Stomach (tissue), 9 donors: Measurements from ENCODE around the gene NTHL1. TPM values are rescaled to one million over a fixed set of nuclear protein-coding genes. Genes with fewer than 3 reads are reported as not detected.

Source experiments
- DNase-seq, 2 donors: peaks; one replicate each; pipeline versions ENCODE4 v3.0.0 to v3.0.0-alpha.2; 2013 to 2019
- H3K27ac ChIP-seq, 5 donors: fragments of 200-600 bp in 4 of 5; sonication (generic) in 4 of 5; one replicate each; pipeline ENCODE4 v1.5.1; 2013 to 2019; ENCODE audit warnings: mild to moderate bottlenecking in 1 of 5, moderate library complexity in 1 of 5
- H3K27me3 ChIP-seq, 3 donors: fragments of 200-600 bp; sonication (generic); one replicate each; pipeline ENCODE4 v1.5.1; 2017 to 2019; ENCODE audit warnings: mixed run types in 1 of 3
- H3K36me3 ChIP-seq, 4 donors: fragments of 200-600 bp; sonication (generic); 1 replicate in 3 of 4; 2 replicates in 1 of 4; pipeline ENCODE4 v1.5.1; 2016 to 2019
- H3K4me1 ChIP-seq, 4 donors: fragments of 200-600 bp; sonication (generic); one replicate each; pipeline ENCODE4 v1.5.1; 2016 to 2019
- H3K4me3 ChIP-seq, 4 donors: fragments of 200-600 bp; sonication (generic) in 3 of 4; one replicate each; pipeline ENCODE4 v1.5.1; 2016 to 2019; ENCODE audit warnings: mild to moderate bottlenecking in 1 of 4
- H3K9me3 ChIP-seq, 4 donors: fragments of 200-600 bp; sonication (generic); one replicate each; pipeline ENCODE4 v1.5.1; 2016 to 2019
- CTCF ChIP-seq, 7 experiments: fragments of 450-650 bp in 4 of 7; fragments of 200-600 bp in 3 of 7; sonication (generic) in 3 of 7; IDR thresholded peaks; one replicate each; pipeline ENCODE4 v1.5.1; 2016 to 2019; ENCODE audit warnings: antibody characterized with exemption in 7 of 7, control low read depth in 2 of 7, mild to moderate bottlenecking in 1 of 7
- EP300 ChIP-seq: sonication (generic); formaldehyde crosslinking; IDR thresholded peaks from one replicate; pipeline ENCODE4 v1.6.1; 2017; ENCODE audit warnings: antibody characterized with exemption
- POLR2A ChIP-seq, 4 donors: fragments of 450-650 bp; IDR thresholded peaks; one replicate each; pipeline ENCODE4 v1.6.1; 2016; ENCODE audit warnings: antibody characterized with exemption in 4 of 4, control low read depth in 2 of 4, mild to moderate bottlenecking in 1 of 4, moderate library complexity in 1 of 4
- POLR2AphosphoS5 ChIP-seq, 3 donors: sonication (generic); formaldehyde crosslinking; IDR thresholded peaks; one replicate each; pipeline ENCODE4 v1.6.1; 2016; ENCODE audit warnings: antibody characterized with exemption in 3 of 3
- WGBS, 5 donors: extraction: QIAGEN DNeasy Blood & Tissue Kit in 3 of 5; methylation state at CpG; one replicate each; pipeline versions ENCODE4 v1.1.5 to v1.1.7; 2013 to 2018; 5-methylcytosine and 5-hydroxymethylcytosine counted together
- intact Hi-C: fragments of 100-400 bp; cut with DNase I; formaldehyde crosslinking; loops from one replicate; pipeline ENCODE4 v1.15.1; 2023; ENCODE audit warnings: low total_unique reads
- polyA plus RNA-seq, 3 donors: library from polyadenylated mRNA; stranded (reverse); fragments of 200-250 nt; gene quantifications; one replicate each; pipeline ENCODE4 v1.2.3, GENCODE V29; 2013
- total RNA-seq, 5 donors: library from RNA; depleted of rRNA; stranded (reverse); fragments of >200 nt; gene quantifications; one replicate each; pipeline versions ENCODE4 v1.1.0 to v1.2.3, GENCODE V29; 2014 to 2016
- donor health status: healthy with polysubstance abuse.
- donor health status: Bipolar disorder and iron deficiency.
- donor health status: healthy.

The NTHL1 gene
- total and polyA plus RNA-seq, 8 donors: 2.3 to 663 (median 32.9) TPM

GRCh38 chr16:2086106-2086742 lies 38.6 kb upstream of the NTHL1 start:
- TF ChIP-seq EP300 (no peak), CTCF (IDR thresholded peaks at IDR 0.05) (no peak), POLR2AphosphoS5 (IDR thresholded peaks at IDR 0.05) (no peak), POLR2A (IDR thresholded peaks at IDR 0.05) (no peak)
- intact Hi-C loops: loop anchor here (10.0 kb wide), 1 partner anchor 61 kb away; the partner anchor contains the start of gene NHERF2
- Histone ChIP-seq H3K27ac (peak overlapping the region in 1 of 5 donors; percentile 34), H3K4me1 (peaks cover 15 to 54% (median 41%) of the 10 kb centered on the region in 4 donors), H3K27me3 (no peaks in the 10 kb centered on the region), H3K36me3 (peaks cover 71 to 98% (median 97%) of the 10 kb centered on the region in 4 donors), H3K4me3 (no peak overlapping the region), H3K9me3 (no peaks in the 10 kb centered on the region)
- peak in 1 of 2 donors; percentile 36 for DNase-seq
- 86 to 95% (median 87%) methylated on average over 23 to 27 of the region's 27 CpGs for WGBS, 5 donors

GRCh38 chr16:2085669-2086068 lies 38.0 kb upstream of the NTHL1 start:
- H3K4me1 ChIP-seq: peaks cover 15 to 56% (median 42%) of the 10 kb centered on the region in 4 donors
- TF ChIP-seq POLR2A (IDR thresholded peaks at IDR 0.05) (no peak), EP300 (no peak), CTCF (IDR thresholded peaks at IDR 0.05) (no peak), POLR2AphosphoS5 (IDR thresholded peaks at IDR 0.05) (no peak)
- peaks cover 75 to 100% (median 100%) of the 10 kb centered on the region in 4 donors for H3K36me3 ChIP-seq
- H3K4me3 ChIP-seq: no peak overlapping the region
- peak overlapping the region in 1 of 5 donors; percentile 34 for H3K27ac ChIP-seq
- WGBS, 5 donors: 72 to 84% (median 81%) methylated on average over 10 to 14 of the region's 14 CpGs
- intact Hi-C loops: loop anchor here (10.0 kb wide), 1 partner anchor 61 kb away; the partner anchor contains the start of gene NHERF2
- H3K9me3 ChIP-seq: no peaks in the 10 kb centered on the region
- H3K27me3 ChIP-seq: no peaks in the 10 kb centered on the region
- no peak for DNase-seq

- DNase-seq: no peak
- peaks cover 15 to 50% (median 35%) of the 10 kb centered on the region in 4 donors for H3K4me1 ChIP-seq
- H3K9me3 ChIP-seq: no peaks in the 10 kb centered on the region
- intact Hi-C loops: loop anchor here (10.0 kb wide), 1 partner anchor 60 kb away; the partner anchor contains the start of gene NHERF2
- TF ChIP-seq POLR2A (IDR thresholded peaks at IDR 0.05) (no peak), POLR2AphosphoS5 (IDR thresholded peaks at IDR 0.05) (no peak), EP300 (no peak), CTCF (IDR thresholded peaks at IDR 0.05) (no peak)
- no peaks in the 10 kb centered on the region for H3K27me3 ChIP-seq
- H3K36me3 ChIP-seq: peaks cover 69 to 100% (median 100%) of the 10 kb centered on the region in 4 donors
- H3K4me3 ChIP-seq: no peak overlapping the region
- H3K27ac ChIP-seq: no peak overlapping the region
- WGBS, 5 donors: 86 to 91% (median 91%) methylated on average over 22 to 29 of the region's 29 CpGs
Observed at GRCh38 chr16:2084895-2085625, 37.4 kb upstream of the NTHL1 start.
